Lung (tissue), 12 donors: ENCODE data around the gene DNAH10. TPM values are rescaled to one million over a fixed set of nuclear protein-coding genes. Genes with fewer than 3 reads are reported as not detected.

ENCODE experiments used
- ATAC-seq: fragments of 200-7000 bp; cut with Tn5 transposase; one replicate; pipeline ENCODE4 v1.9.1; 2020; ENCODE audit warnings: moderate number of reproducible peaks; ENCODE audit not compliant: insufficient read depth, low FRiP score
- DNase-seq, 3 donors: peaks; one replicate each; pipeline ENCODE4 v3.0.0-alpha.2; 2013 to 2017
- H3K27ac ChIP-seq, 2 donors: one replicate each; pipeline ENCODE4 v1.5.1; 2013; ENCODE audit warnings: mild to moderate bottlenecking in 2 of 2, moderate library complexity in 2 of 2, control low read depth in 1 of 2, inconsistent platforms in 1 of 2, low read depth in 1 of 2, low read length in 1 of 2
- H3K27me3 ChIP-seq, 3 donors: one replicate each; pipeline ENCODE4 v1.5.1; 2013; ENCODE audit warnings: low read length in 2 of 3; ENCODE audit not compliant: control insufficient read depth in 3 of 3, insufficient read depth in 3 of 3
- H3K36me3 ChIP-seq, 4 donors: one replicate each; pipeline ENCODE4 v1.5.1; 2013; ENCODE audit warnings: low read length in 4 of 4, mild to moderate bottlenecking in 1 of 4, moderate library complexity in 1 of 4; ENCODE audit not compliant: control insufficient read depth in 4 of 4, insufficient read depth in 4 of 4
- H3K4me1 ChIP-seq, 5 donors: one replicate each; pipeline ENCODE4 v1.5.1; 2013; ENCODE audit warnings: low read length in 5 of 5, mild to moderate bottlenecking in 2 of 5, moderate library complexity in 1 of 5; ENCODE audit not compliant: control insufficient read depth in 5 of 5, insufficient read depth in 5 of 5
- H3K4me3 ChIP-seq: one replicate; pipeline ENCODE4 v1.5.1; 2013; ENCODE audit warnings: mild to moderate bottlenecking, control low read depth, moderate library complexity
- H3K9ac ChIP-seq, 2 donors: one replicate each; pipeline ENCODE4 v1.5.1; 2013; ENCODE audit warnings: low read length in 2 of 2, control low read depth in 1 of 2; ENCODE audit not compliant: insufficient read depth in 1 of 2
- H3K9me3 ChIP-seq, 4 donors: one replicate each; pipeline ENCODE4 v1.5.1; 2013; ENCODE audit warnings: low read length in 3 of 4, mild to moderate bottlenecking in 1 of 4, moderate library complexity in 1 of 4; ENCODE audit not compliant: control insufficient read depth in 4 of 4, insufficient read depth in 3 of 4
- WGBS, 2 donors: extraction: QIAGEN DNeasy Blood & Tissue Kit; methylation state at CpG; one replicate each; pipeline ENCODE4 v1.1.7; 2013; 5-methylcytosine and 5-hydroxymethylcytosine counted together
- polyA plus RNA-seq, 2 donors: library from polyadenylated mRNA; stranded (reverse); fragments of 200-250 nt; gene quantifications; one replicate each; pipeline ENCODE4 v1.2.1, GENCODE V29; 2013
- total RNA-seq, 2 donors: library from RNA; depleted of rRNA in 1 of 2; stranded (reverse); fragments of >200 nt in 1 of 2; gene quantifications; one replicate each; pipeline ENCODE4 v1.2.1, GENCODE V29; 2014 to 2021
- TF ChIP-seq, protein P1 (sequence below): IDR thresholded peaks from 2 replicates; pipeline ENCODE4 v1.5.1; 2012; ENCODE audit warnings: mild to moderate bottlenecking; ENCODE audit errors: control extremely low read depth, extremely low read depth
- donor health status: control.
- donor health status: control.
- donor health status: Bipolar disorder and iron deficiency.
- donor health status: healthy.
- donor health status: DM: yes; HTN: yes; CAD: no.

Gene DNAH10
- total and polyA plus RNA-seq, 4 donors: 2.0 to 21.7 (median 9.1) TPM

GRCh38 chr12:123886931-123887582, 125.0 kb downstream of the DNAH10 start:
- Histone ChIP-seq H3K27ac (no peak overlapping the region), H3K27me3 (peaks cover 4 to 17% (median 13%) of the 10 kb centered on the region in 3 donors), H3K9ac (no peak overlapping the region), H3K36me3 (no peaks in the 10 kb centered on the region), H3K4me1 (peaks cover 0 to 2% (median 0%) of the 10 kb centered on the region in 5 donors), H3K9me3 (peaks cover 0 to 5% (median 2%) of the 10 kb centered on the region in 4 donors), H3K4me3 (no peak overlapping the region)
- TF ChIP-seq, protein P1, sequence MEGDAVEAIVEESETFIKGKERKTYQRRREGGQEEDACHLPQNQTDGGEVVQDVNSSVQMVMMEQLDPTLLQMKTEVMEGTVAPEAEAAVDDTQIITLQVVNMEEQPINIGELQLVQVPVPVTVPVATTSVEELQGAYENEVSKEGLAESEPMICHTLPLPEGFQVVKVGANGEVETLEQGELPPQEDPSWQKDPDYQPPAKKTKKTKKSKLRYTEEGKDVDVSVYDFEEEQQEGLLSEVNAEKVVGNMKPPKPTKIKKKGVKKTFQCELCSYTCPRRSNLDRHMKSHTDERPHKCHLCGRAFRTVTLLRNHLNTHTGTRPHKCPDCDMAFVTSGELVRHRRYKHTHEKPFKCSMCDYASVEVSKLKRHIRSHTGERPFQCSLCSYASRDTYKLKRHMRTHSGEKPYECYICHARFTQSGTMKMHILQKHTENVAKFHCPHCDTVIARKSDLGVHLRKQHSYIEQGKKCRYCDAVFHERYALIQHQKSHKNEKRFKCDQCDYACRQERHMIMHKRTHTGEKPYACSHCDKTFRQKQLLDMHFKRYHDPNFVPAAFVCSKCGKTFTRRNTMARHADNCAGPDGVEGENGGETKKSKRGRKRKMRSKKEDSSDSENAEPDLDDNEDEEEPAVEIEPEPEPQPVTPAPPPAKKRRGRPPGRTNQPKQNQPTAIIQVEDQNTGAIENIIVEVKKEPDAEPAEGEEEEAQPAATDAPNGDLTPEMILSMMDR: no peak
- DNase-seq: peak in 1 of 3 donors; percentile 10
- WGBS, 2 donors: 70 to 79% methylated on average over 22 of the region's 22 CpGs
- ATAC-seq: no peak

DNA sequence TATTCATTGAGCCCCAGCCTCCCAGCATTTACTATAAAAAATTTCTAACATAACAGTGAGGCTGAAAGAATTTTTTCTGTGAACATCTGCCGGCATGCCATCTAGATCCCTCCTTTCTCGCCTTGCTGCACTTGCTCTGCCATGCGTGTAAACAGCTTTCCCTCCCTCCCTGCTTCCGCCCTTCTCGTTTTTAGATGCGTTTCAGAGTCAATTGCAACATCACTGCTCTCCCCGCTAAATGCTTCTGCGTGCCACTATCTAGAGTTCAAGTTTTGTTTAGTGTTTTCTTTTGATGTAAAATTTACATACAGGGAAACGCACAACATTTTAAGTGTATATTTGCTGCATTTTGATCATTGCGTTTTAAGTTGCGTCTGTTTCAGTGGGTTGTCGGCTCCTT, 126.9 kb downstream of the DNAH10 start:
- 39 to 67% methylated on average over 12 of the region's 12 CpGs for WGBS, 2 donors
- H3K4me3 ChIP-seq: no peak overlapping the region
- no peaks in the 10 kb centered on the region for H3K36me3 ChIP-seq
- peaks cover 0 to 5% (median 2%) of the 10 kb centered on the region in 4 donors for H3K9me3 ChIP-seq
- peak; percentile 13 to 42 (median 19) for DNase-seq
- TF ChIP-seq, protein P1: no peak
- no peak for ATAC-seq
- peaks cover 0 to 2% (median 0%) of the 10 kb centered on the region in 5 donors for H3K4me1 ChIP-seq
- H3K9ac ChIP-seq: no peak overlapping the region
- H3K27ac ChIP-seq: no peak overlapping the region
- H3K27me3 ChIP-seq: peaks cover 0 to 14% (median 11%) of the 10 kb centered on the region in 3 donors

DNA sequence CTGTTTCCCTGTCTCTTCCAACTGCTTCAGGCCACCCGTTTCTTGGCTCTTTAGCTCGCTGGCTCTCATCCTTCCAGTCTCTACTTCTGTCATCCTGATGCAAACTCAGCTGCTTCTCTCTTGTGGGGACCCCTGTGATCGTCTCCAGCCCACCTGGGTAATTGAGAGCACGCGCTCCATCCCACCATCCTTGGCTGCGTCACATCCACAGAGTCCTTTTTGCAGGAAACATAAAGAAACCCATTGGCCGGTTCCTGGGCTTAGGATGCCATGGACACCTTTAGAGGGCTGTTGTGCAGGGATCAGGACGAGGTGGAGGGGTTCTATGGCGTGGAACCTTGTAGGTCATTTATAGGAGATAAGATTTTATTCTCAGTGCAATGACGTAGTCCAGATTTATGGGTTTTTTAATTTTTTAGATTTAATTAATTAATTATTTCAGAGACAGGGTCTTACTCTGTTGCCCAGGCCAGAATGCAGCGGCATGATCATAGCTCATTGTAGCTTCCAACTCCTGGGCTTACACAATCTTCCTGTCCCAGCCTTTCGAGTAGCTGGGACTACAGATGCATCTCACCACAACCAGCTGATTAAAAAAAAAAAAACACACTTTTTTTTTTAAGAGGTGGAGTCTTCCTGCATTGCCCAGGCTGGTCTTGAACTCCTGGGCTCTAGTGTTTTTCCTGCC, 127.9 kb downstream of the DNAH10 start:
- Histone ChIP-seq H3K9ac (no peak overlapping the region), H3K27me3 (peaks cover 0 to 14% (median 11%) of the 10 kb centered on the region in 3 donors), H3K9me3 (peaks cover 0 to 4% (median under 1%) of the 10 kb centered on the region in 4 donors), H3K4me3 (no peak overlapping the region), H3K36me3 (no peaks in the 10 kb centered on the region), H3K27ac (no peak overlapping the region), H3K4me1 (peaks cover 0 to 2% (median 0%) of the 10 kb centered on the region in 5 donors)
- TF ChIP-seq, protein P1: no peak
- ATAC-seq (no peak), DNase-seq (no peak)
- WGBS, 2 donors: 75 to 83% methylated on average over 12 of the region's 12 CpGs
